ENCODE measurements around the gene ZFAND3. TPM values are rescaled to one million over a fixed set of nuclear protein-coding genes. Genes with fewer than 3 reads are reported as not detected.

The ZFAND3 gene
- polyA plus RNA-seq (9.7 to 19.6 TPM (median 17.3 TPM) in 3 replicates), polyA minus RNA-seq (11.3 to 49.2 TPM (median 12.5 TPM) in 3 replicates)
- 41.7 TPM for polyA plus RNA-seq (2011; ENCODE audit: low read depth)
- polyA plus RNA-seq (2011; cell fraction: cytosol; rRNA removed) = 15.8 and 22.1 TPM in 2 replicates
- polyA plus RNA-seq (2011; cell fraction: nucleus; rRNA removed) = 19.9 and 27.9 TPM in 2 replicates
- polyA plus RNA-seq (2012; ENCODE audit: low replicate concordance) = 83.8 and 89.5 TPM in 2 replicates
- 30.1 TPM for polyA minus RNA-seq (2011; cell fraction: cytosol; rRNA and poly(A)+ RNA removed)
- polyA minus RNA-seq (2011; cell fraction: nucleus; rRNA and poly(A)+ RNA removed) = 22.6 and 28.1 TPM in 2 replicates

GRCh38 chr6:37819177-37819801 lies at the start of gene ZFAND3:
TSS of gene ZFAND3 (plus strand) at chr6:37819727. CDS start at chr6:37819946, 219 bp downstream.
- Histone ChIP-seq H3K79me2 (ENCODE audit: control insufficient read depth, insufficient read depth, low read length) (peaks cover 42% of the 10 kb centered on the region), H3K27ac (ENCODE audit: control insufficient read depth, insufficient read depth, low read length) (peak within 1 kb of the TSS; percentile 97), H3K27me3 (ENCODE audit: control insufficient read depth, extremely low read depth, insufficient read depth, low read length) (no peaks in the 10 kb centered on the region), H3K9ac (ENCODE audit: control insufficient read depth, extremely low read depth, insufficient read depth, low read length) (peak within 1 kb of the TSS; percentile 91), H3K4me2 (ENCODE audit: control insufficient read depth, extremely low read depth, insufficient read depth, low read depth, low read length) (peak within 1 kb of the TSS; percentile 98), H3K36me3 (ENCODE audit: control insufficient read depth in 2 of 2, extremely low read depth in 1 of 2, insufficient read depth in 2 of 2, low read length in 2 of 2) (peaks cover 0 to 2% of the 10 kb centered on the region in 2 experiments), H3K4me1 (ENCODE audit: control insufficient read depth, extremely low read depth, insufficient read depth, low read length) (peaks cover 33% of the 10 kb centered on the region), H3K4me3 (ENCODE audit: control insufficient read depth in 2 of 3, extremely low read depth in 1 of 3, insufficient read depth in 2 of 3, low read depth in 1 of 3, low read length in 3 of 3) (peak within 1 kb of the TSS; percentile 90 to 93 (median 92)), H3K9me3 (ENCODE audit: control insufficient read depth, low read depth, low read length) (no peaks in the 10 kb centered on the region), H3K9me1 (ENCODE audit: control insufficient read depth, extremely low read depth, insufficient read depth, low read length) (no peaks in the 10 kb centered on the region), H4K20me1 (ENCODE audit: control insufficient read depth, extremely low read depth, insufficient read depth, low read length) (peaks cover 10% of the 10 kb centered on the region), H2AFZ (ENCODE audit: control insufficient read depth, low read length) (peak within 1 kb of the TSS; percentile 80)
- dilution Hi-C loops (cut with MboI; ENCODE audit: extremely low pct_ligation_motif_present, low sequenced_read_pairs) = no loop called here
- FAIRE-seq = no peak
- no peak for DNase-seq (ENCODE audit: low read depth, low spot score)
- TF ChIP-seq CTCF (optimal IDR thresholded peaks at IDR 0.05 in 1 of 3, IDR thresholded peaks at IDR 0.05 in 1 of 3, conservative IDR thresholded peaks at IDR 0.05 in 1 of 3; ENCODE audit: extremely low read depth in 1 of 3, insufficient read depth in 2 of 3, low read length in 3 of 3) (no peak), EZH2 (IDR thresholded peaks at IDR 0.05; ENCODE audit: low read length) (no peak)

GRCh38 chr6:37774028-37774680 lies 45.4 kb upstream of the ZFAND3 start:
- Histone ChIP-seq H3K36me3 (ENCODE audit: control insufficient read depth in 2 of 2, extremely low read depth in 1 of 2, insufficient read depth in 2 of 2, low read length in 2 of 2) (no peaks in the 10 kb centered on the region), H3K27ac (ENCODE audit: control insufficient read depth, insufficient read depth, low read length) (no peak overlapping the region), H3K4me3 (ENCODE audit: control insufficient read depth in 2 of 3, extremely low read depth in 1 of 3, insufficient read depth in 2 of 3, low read depth in 1 of 3, low read length in 3 of 3) (no peak overlapping the region), H3K9ac (ENCODE audit: control insufficient read depth, extremely low read depth, insufficient read depth, low read length) (no peak overlapping the region), H3K9me3 (ENCODE audit: control insufficient read depth, low read depth, low read length) (no peaks in the 10 kb centered on the region), H3K9me1 (ENCODE audit: control insufficient read depth, extremely low read depth, insufficient read depth, low read length) (no peaks in the 10 kb centered on the region), H3K4me2 (ENCODE audit: control insufficient read depth, extremely low read depth, insufficient read depth, low read depth, low read length) (no peak overlapping the region), H4K20me1 (ENCODE audit: control insufficient read depth, extremely low read depth, insufficient read depth, low read length) (no peaks in the 10 kb centered on the region), H3K79me2 (ENCODE audit: control insufficient read depth, insufficient read depth, low read length) (no peaks in the 10 kb centered on the region), H3K27me3 (ENCODE audit: control insufficient read depth, extremely low read depth, insufficient read depth, low read length) (peaks cover 16% of the 10 kb centered on the region), H3K4me1 (ENCODE audit: control insufficient read depth, extremely low read depth, insufficient read depth, low read length) (no peaks in the 10 kb centered on the region), H2AFZ (ENCODE audit: control insufficient read depth, low read length) (no peak overlapping the region)
- no peak for DNase-seq (ENCODE audit: low read depth, low spot score)
- FAIRE-seq = no peak
- TF ChIP-seq CTCF (optimal IDR thresholded peaks at IDR 0.05 in 1 of 3, IDR thresholded peaks at IDR 0.05 in 1 of 3, conservative IDR thresholded peaks at IDR 0.05 in 1 of 3; ENCODE audit: extremely low read depth in 1 of 3, insufficient read depth in 2 of 3, low read length in 3 of 3) (no peak), EZH2 (IDR thresholded peaks at IDR 0.05; ENCODE audit: low read length) (no peak)
- dilution Hi-C loops (cut with MboI; ENCODE audit: extremely low pct_ligation_motif_present, low sequenced_read_pairs) = no loop called here

Measured in keratinocyte (primary cell).